GM06990 (cell line): ENCODE measurements around the gene TOP2B.

Experiments
- DNase-seq: peaks from one replicate; pipeline ENCODE4 v3.0.0-alpha.2; 2011; ENCODE audit not compliant: insufficient read length; ENCODE audit errors: extremely low read depth
- H3K27me3 ChIP-seq: replicated peaks from 2 replicates; pipeline ENCODE4 v1.6.0; 2011; ENCODE audit warnings: low read length; ENCODE audit not compliant: control insufficient read depth, insufficient read depth
- H3K36me3 ChIP-seq: 2 replicates; pipeline ENCODE4 v1.5.1; 2011; ENCODE audit warnings: low read length; ENCODE audit not compliant: control insufficient read depth, insufficient read depth
- H3K4me3 ChIP-seq: replicated peaks from 2 replicates; pipeline ENCODE4 v1.5.1; 2011; ENCODE audit warnings: low read depth, mild to moderate bottlenecking, control low read depth, low read length
- TF ChIP-seq, protein P1 (sequence below): IDR thresholded peaks from 2 replicates; pipeline ENCODE4 v1.5.1; 2011; ENCODE audit warnings: low read length, control low read depth, mild to moderate bottlenecking, inconsistent platforms; ENCODE audit not compliant: insufficient read depth, poor library complexity, severe bottlenecking

The TOP2B gene

DNA sequence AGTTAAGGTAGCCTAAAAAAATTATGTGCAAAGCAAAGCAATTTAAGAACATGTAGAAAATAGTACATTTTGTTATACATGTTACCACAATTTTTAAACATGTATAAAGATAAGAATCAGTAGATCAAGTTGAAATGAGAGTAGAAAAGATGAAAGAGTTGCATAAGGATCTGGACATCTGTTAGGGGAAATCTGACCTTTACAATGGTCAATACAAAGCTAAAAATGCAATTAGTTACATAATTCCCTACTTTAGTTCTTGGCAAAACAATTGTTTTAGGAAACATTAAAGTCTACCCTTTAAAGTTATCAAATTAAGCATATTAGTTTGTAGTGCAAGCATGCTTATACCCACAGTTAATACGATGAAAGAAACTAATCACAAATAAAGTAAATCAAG is 32.7 kb downstream of the TOP2B start:
- DNase-seq = no peak
- Histone ChIP-seq H3K27me3 (no peaks in the 10 kb centered on the region), H3K4me3 (no peak overlapping the region), H3K36me3 (peaks cover 1% of the 10 kb centered on the region)
- TF ChIP-seq, protein P1, sequence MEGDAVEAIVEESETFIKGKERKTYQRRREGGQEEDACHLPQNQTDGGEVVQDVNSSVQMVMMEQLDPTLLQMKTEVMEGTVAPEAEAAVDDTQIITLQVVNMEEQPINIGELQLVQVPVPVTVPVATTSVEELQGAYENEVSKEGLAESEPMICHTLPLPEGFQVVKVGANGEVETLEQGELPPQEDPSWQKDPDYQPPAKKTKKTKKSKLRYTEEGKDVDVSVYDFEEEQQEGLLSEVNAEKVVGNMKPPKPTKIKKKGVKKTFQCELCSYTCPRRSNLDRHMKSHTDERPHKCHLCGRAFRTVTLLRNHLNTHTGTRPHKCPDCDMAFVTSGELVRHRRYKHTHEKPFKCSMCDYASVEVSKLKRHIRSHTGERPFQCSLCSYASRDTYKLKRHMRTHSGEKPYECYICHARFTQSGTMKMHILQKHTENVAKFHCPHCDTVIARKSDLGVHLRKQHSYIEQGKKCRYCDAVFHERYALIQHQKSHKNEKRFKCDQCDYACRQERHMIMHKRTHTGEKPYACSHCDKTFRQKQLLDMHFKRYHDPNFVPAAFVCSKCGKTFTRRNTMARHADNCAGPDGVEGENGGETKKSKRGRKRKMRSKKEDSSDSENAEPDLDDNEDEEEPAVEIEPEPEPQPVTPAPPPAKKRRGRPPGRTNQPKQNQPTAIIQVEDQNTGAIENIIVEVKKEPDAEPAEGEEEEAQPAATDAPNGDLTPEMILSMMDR = no peak

DNA sequence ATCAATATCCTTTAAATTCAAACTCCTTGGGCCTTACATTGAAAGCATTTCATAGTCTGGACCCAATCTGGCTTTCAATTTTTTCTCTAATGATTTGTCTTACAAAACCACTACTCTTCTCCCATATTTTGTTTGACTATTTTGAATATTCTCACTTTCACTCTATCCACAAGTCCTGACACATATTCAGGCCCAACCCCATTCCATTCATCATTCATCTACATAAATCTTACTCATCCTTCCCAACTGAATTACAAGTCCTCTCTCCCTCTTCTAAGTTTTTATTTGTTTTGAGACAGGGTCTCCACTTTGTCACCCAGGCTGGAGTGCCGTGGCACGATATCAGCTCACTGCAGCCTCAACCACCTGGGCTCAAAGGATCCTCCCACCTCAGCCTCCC is 43.6 kb downstream of the TOP2B start:
- TF ChIP-seq, protein P1 = no peak
- H3K36me3 ChIP-seq = no peaks in the 10 kb centered on the region; the same call in 1 of the 2 replicates
- no peak for DNase-seq
- no peak overlapping the region for H3K4me3 ChIP-seq
- H3K27me3 ChIP-seq = no peaks in the 10 kb centered on the region

DNA sequence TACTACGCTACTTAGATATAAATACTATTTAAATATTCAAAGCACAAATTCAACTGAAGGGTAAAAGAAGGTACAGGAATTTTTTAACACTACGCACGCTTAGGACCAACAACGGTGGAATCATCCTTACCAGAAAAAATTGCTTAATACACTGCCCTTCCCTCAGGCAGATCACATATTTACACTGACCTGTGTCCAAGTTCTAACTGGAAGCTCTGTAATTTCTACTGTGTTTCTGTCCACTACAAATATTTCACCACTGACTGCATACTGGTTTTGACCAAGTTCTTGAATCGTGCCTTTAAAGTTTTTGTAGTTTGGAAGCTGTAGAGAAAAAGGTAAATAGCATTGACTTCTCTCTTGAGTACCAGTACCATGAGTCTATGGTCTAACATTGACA is 44.2 kb downstream of the TOP2B start:
- TF ChIP-seq, protein P1 = no peak
- no peaks in the 10 kb centered on the region; the same call in 1 of the 2 replicates for H3K36me3 ChIP-seq
- no peak for DNase-seq

DNA sequence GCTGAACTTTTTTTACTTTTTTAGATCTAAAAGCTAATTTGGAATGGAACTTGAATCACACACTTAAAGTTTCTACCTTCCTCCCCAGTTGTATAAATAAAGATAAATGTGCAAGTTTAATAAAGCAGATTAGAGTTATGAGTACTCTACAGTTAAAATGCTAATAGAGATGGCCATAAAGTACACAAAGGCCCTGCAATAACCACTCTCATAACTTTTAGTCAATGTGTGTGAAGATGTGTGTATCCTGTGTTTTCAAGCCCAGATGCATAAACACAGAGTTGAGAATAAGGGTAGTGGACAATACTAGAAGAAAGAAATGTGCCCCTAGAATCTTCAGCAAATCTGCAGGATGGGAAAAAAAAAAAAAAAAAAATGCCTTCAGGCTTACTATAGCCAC is 45.3 kb downstream of the TOP2B start:
- DNase-seq = no peak
- Histone ChIP-seq H3K27me3 (no peaks in the 10 kb centered on the region), H3K36me3 (no peaks in the 10 kb centered on the region; the same call in 1 of the 2 replicates), H3K4me3 (no peak overlapping the region)
- TF ChIP-seq, protein P1 = no peak

More for the DNA sequence above, 44.2 kb downstream of the TOP2B start:
- no peaks in the 10 kb centered on the region for H3K27me3 ChIP-seq
- no peak overlapping the region for H3K4me3 ChIP-seq

DNA sequence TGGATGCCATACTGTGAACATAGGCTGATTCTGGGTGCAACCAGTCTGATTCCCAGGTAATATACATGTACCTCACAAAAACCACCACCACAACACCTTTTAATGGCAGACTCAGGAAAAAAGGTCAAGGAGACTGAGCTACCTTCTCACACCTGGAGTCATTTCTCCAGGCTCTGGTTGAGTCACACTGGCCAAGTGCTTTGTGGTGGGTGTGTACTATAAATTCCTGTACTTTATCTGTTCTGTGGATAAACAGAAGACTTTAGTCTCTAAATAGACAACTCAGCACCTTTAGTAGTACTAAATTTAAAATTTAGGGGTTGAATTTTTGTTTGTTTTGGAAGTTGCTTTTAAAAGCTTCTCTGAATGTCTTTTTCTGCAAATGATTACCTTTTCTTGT is 46.7 kb downstream of the TOP2B start:
- no peak for DNase-seq
- H3K27me3 ChIP-seq = no peaks in the 10 kb centered on the region
- H3K36me3 ChIP-seq = no peaks in the 10 kb centered on the region; the same call in 1 of the 2 replicates
- no peak overlapping the region for H3K4me3 ChIP-seq
- TF ChIP-seq, protein P1 = no peak

DNA sequence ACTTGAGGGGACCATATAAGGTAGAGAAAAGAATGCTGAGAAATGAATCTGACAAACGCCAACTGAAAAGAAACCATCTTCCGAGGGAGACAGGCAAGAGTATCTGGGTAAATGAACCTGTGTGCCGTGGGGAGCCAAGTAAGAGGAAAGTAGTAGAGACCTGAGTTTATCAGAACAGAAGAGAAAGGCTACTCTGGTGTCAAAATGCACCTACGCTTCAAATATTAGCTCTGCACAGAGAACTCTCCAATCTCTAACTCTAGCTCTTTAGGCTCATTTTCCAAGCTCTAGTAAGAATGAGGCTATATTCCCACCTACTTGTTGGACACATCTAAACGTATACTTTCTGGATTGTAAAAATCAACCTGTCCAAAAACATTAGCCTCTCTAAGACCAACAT is 53.5 kb downstream of the TOP2B start:
- peaks cover 4% of the 10 kb centered on the region; the same call in 1 of the 2 replicates for H3K36me3 ChIP-seq
- DNase-seq = no peak

More for the DNA sequence above, 53.5 kb downstream of the TOP2B start:
- Histone ChIP-seq H3K27me3 (no peaks in the 10 kb centered on the region), H3K4me3 (no peak overlapping the region)
- TF ChIP-seq, protein P1 = no peak
